GM12878 (cell line): ENCODE measurements around the gene GNB5. TPM values are rescaled to one million over a fixed set of nuclear protein-coding genes. Genes with fewer than 3 reads are reported as not detected.

Experiments used
- DPF2 ChIP-seq: fragments of 450-650 bp; IDR thresholded peaks from 2 replicates; pipeline ENCODE4 v1.6.1; 2017; ENCODE audit warnings: mild to moderate bottlenecking
- FOXM1 ChIP-seq: IDR thresholded peaks from 2 replicates; pipeline ENCODE4 v1.6.1; 2012; ENCODE audit warnings: low read depth, mild to moderate bottlenecking, inconsistent platforms, low read length, moderate library complexity
- HDAC6 ChIP-seq: fragments of 200-600 bp; sonication (generic); IDR thresholded peaks from one replicate; pipeline ENCODE4 v1.8.0; 2017; ENCODE audit warnings: antibody characterized with exemption; ENCODE audit not compliant: unreplicated experiment
- IRF3 ChIP-seq: fragments of 450-650 bp; IDR thresholded peaks from 2 replicates; pipeline ENCODE4 v1.6.1; 2014; ENCODE audit warnings: mild to moderate bottlenecking
- PBX3 ChIP-seq: IDR thresholded peaks from 2 replicates; pipeline ENCODE4 v1.6.1; 2011; ENCODE audit warnings: mild to moderate bottlenecking, low read depth, low read length, moderate library complexity; ENCODE audit not compliant: insufficient replicate concordance
- RAD51 ChIP-seq: fragments of 450-650 bp; IDR thresholded peaks from 2 replicates; pipeline ENCODE4 v1.6.1; 2016; ENCODE audit warnings: moderate library complexity, mild to moderate bottlenecking, inconsistent platforms
- RCOR1 ChIP-seq: conservative IDR thresholded peaks from 2 replicates; pipeline ENCODE4 v1.6.1; 2012; ENCODE audit warnings: low read depth, low read length, improper control_type of control experiment
- SREBF2 ChIP-seq: IDR thresholded peaks from 2 replicates; pipeline ENCODE4 v1.6.1; 2012; ENCODE audit warnings: mild to moderate bottlenecking, low read length
- SUZ12 ChIP-seq: fragments of 200-600 bp; sonication (generic); IDR thresholded peaks from one replicate; pipeline ENCODE4 v1.6.1; 2018; ENCODE audit warnings: antibody characterized with exemption, mild to moderate bottlenecking; ENCODE audit not compliant: unreplicated experiment
- ZZZ3 ChIP-seq: IDR thresholded peaks from 2 replicates; pipeline ENCODE4 v1.6.1; 2011; ENCODE audit warnings: low read depth; ENCODE audit not compliant: control insufficient read depth, insufficient read length
- polyA plus RNA-seq, 11 experiments: library from polyadenylated mRNA; depleted of rRNA in 4 of 11; unstranded in 6 of 11; stranded (reverse) in 5 of 11; fragments of >200 nt; fragmentation: Nextera tagmentation in 4 of 11; fragmentation: Illumina TruSeq in 1 of 11; extraction: Ambion mirVana in 4 of 11; extraction: Trizol in 1 of 11; gene quantifications; 1 replicate in 1 of 11; 2 replicates in 10 of 11; pipeline versions ENCODE4 v1.2.1 to v1.2.3, GENCODE V29; 2011 to 2016; ENCODE audit warnings: inconsistent platforms in 2 of 11, missing spikeins in 2 of 11, low read depth in 1 of 11
- total RNA-seq, 4 experiments: library from RNA; depleted of rRNA in 3 of 4; stranded (reverse); fragments of >200 nt in 3 of 4; fragmentation: Illumina TruSeq in 1 of 4; extraction: Trizol in 1 of 4; gene quantifications; 2 replicates each; pipeline versions ENCODE4 v1.2.1 to v1.2.3, GENCODE V29; 2013 to 2021
- TF ChIP-seq, protein P1 (sequence below): fragments of 150-350 bp; IDR thresholded peaks from 2 replicates; pipeline ENCODE4 v1.6.1; 2014; ENCODE audit warnings: mild to moderate bottlenecking, low read depth, low read length

GNB5 gene
- total and polyA plus RNA-seq, 10 of the 15 experiments (the other 5 are each of a cell fraction or from before 2014, with no cell fraction given): 2.4 to 25.9 (median 15.2) TPM

GRCh38 chr15:52103217-52104207 is 87.7 kb downstream of the GNB5 start (continued):
- TF ChIP-seq, protein P1, sequence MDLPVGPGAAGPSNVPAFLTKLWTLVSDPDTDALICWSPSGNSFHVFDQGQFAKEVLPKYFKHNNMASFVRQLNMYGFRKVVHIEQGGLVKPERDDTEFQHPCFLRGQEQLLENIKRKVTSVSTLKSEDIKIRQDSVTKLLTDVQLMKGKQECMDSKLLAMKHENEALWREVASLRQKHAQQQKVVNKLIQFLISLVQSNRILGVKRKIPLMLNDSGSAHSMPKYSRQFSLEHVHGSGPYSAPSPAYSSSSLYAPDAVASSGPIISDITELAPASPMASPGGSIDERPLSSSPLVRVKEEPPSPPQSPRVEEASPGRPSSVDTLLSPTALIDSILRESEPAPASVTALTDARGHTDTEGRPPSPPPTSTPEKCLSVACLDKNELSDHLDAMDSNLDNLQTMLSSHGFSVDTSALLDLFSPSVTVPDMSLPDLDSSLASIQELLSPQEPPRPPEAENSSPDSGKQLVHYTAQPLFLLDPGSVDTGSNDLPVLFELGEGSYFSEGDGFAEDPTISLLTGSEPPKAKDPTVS: no peak
- TF ChIP-seq IRF3: no peak
- TF ChIP-seq PBX3: peak; percentile 52
- TF ChIP-seq RCOR1: peak; percentile 80; the same call in 1 of the 2 replicates
- TF ChIP-seq SREBF2: no peak
- no peak for TF ChIP-seq ZZZ3
- peak; percentile 47 for TF ChIP-seq RAD51
- TF ChIP-seq HDAC6: no peak
- TF ChIP-seq FOXM1: peak; percentile 69; the same call in 1 of the 2 replicates
- TF ChIP-seq DPF2: peak; percentile 67; the same call in 1 of the 2 replicates
- TF ChIP-seq SUZ12: no peak
